Nucleus accumbens (tissue), 56 donors: Measurements from ENCODE around the gene AUTS2.
"Not testable (repeated sequence)": the region's sequence is repeated elsewhere in the genome, so short reads cannot be mapped to it uniquely, and the experiment has no call there.

Experiments used
- DNase-seq, 56 donors: peaks; one replicate each; lab custom pipeline; 2025; lab: John Stamatoyannopoulos, UW

The AUTS2 gene

DNA sequence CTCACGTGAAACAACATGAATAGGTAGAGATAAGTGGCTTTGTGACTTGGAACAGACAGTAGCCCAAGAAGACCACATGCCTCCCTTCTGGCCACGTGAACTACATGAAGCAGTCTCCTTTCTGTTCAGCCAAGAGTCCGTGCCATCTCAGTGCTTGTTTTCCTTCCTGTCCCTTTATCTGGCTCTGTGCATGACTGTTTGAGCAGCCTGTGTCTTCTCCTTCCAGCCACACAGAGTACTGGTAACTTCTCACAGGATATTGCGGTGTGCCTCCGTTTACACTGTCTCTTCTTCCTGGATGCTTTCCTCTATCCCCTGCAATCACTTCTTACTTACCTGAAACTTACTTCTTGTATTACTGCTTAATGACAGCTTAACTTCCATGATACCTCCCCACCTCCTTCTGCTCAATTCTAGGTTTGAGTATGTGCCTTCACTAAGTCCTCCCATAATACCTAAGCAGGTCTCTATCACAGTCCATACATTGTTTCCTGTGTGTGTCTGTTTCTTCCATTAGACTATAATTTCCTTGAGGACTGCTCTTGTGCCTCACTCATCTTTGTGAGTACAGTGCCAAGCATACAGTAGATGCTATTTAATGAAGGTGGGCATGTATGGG lies 748.7 kb downstream of the AUTS2 start:
- DNase-seq, result no peak

DNA sequence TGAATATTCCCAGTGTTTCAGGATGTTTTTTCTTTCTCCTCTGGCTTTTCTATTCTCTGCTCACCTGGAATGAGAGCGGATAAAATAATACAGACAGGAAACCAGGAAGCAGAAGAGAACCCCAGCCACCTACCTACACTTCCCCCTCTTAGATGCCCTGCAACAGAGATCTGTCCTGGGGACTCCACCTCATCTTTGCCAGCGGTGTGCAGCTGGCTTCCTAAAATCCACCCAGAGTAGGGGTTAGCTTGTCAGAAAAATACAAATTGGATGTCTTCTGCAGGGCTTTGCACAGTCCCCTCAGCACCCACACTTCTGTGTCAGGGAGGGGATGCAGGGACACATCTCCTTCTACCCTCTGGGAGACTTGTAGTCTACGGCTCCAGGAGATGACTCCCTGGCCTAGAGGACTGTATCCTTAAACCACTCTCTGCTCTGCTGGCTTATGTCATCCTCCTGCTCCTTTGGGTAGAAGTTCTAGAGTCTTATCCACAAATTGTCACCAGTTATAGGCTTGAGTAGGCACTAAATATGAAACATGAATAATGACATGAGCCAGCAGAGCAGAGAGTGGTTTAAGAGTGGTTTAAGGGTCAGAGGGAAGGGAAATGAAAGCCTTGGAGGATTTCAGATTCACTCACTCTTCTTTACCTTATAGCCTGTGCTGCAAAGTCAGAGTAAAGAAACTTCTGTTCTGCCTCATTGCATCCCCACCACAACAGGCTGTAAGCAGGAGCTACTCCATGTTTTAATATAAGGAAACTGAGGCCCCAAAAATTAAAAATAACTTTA lies 749.4 kb downstream of the AUTS2 start:
- no peak for DNase-seq

DNA sequence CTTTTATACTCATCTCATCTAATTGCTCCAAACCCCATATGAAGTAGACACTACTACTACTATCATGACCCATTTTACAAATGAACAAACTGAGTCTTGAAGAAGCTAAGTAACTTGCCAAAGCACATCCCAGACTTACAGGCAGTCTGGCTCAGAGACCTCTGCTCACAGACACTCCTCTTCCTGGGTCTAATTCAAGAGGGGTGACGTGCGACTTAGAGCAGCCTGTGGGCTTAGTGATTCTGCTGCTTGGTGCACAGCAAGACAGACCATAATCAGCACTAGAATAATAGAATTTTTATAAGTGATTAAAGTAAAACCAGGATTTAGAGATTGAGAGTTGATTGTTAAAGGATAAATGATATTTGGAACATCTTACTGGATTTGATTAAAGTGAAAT lies 750.8 kb downstream of the AUTS2 start:
- DNase-seq, result no peak

DNA sequence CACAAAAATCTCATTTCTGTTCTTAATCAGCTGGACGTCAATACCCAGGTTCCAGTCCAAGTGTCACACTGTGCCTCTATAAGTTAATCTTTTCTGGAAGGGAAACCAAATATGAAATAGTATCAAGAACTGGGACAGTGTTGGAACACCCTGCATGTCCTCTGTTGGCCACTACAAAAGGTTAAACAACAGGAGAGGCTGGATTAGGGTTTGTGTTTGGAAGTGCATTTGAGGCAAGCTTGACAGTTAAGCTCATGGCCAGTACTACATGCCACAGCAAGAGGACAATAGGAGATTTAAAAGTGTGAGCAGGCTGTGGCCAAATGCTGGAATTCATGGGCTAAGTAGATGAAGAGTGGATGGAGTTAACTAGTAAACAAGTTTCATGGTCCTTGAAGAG lies 751.5 kb downstream of the AUTS2 start:
- DNase-seq, result no peak

DNA sequence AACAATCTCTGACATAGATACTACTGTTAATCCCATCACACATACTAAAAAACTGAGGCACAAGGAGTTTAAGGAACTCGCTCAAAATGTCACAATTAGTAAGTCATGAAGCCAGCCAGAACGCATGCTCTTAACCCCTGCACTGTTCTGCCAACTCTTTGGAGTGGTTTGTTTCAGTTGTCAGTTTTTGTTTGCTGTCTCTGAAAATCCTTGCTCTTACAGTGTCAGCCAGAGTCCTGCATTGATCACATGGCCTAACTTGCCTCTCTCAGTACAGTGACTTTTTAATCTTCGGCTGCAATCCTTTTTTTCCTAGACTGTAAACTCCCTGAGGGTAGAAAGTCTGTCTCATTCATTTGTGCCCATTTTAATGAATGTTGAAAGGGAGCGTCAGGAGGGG lies 753.8 kb downstream of the AUTS2 start:
- DNase-seq, result no peak

DNA sequence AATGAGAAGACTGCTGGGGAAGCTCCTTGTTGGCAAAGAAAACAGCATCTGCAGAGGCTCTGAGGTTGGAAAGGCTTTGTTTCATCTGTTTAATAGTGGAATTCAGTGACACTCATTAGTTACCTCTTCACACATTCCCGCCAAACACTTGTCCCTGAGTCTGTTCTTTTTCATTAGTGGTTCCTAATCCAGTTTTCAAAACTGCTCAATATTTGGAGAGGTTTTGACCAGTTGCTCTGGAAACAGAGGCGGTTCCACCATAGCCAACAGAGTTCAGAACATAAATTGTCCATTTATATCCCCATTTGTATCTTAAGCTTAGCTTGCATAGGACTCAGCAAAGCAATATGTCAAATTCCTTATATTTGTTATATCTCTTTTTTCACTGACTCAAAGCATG lies 754.6 kb downstream of the AUTS2 start:
- DNase-seq, result no peak

DNA sequence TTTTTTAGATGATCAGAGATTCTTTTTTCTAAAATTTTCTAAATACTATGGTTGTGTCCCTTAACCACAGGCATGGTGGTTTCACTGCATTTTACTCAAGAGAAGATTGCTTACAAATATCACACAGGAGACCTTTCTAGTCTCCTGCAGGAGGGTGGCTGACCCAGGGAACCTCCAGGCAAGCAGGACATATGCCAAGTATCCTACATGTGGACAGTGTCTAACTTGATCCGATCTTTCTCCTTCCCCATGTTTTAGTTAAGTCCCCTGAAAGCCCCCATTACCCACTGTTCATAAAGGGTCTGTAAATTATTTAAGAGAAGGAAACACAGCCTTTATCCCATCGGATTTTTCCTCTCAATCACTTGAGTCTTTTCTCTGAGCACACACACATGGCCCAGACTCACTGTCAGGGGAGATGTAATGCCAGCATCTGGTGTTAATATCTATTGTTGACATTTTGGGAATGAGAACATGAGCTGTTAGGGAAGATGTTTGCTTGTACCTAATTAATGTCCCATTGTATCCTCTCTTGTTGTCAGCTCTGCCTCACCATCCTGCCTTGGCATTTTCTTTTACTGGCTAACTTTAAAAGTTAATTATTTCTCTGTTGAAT lies 755.2 kb downstream of the AUTS2 start:
- DNase-seq, result no peak

DNA sequence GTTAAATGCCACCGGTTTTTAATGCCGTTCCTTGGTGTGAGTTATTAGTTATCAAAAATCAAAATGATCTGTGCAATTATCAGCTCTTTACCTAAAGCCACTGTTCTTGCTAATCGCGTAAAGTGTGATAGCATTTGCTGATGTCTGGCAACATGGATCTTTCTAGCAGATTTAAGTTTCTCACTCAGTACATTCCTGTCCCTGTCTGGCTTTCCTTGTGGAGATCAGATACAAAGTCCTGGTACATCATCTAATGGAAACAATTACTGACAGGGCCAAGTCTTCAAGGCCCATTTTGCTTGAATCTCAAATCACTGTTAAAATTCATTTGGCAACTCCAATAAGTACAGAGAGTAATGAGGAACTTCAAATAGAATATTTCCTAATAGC lies 755.7 kb downstream of the AUTS2 start:
- no peak for DNase-seq

DNA sequence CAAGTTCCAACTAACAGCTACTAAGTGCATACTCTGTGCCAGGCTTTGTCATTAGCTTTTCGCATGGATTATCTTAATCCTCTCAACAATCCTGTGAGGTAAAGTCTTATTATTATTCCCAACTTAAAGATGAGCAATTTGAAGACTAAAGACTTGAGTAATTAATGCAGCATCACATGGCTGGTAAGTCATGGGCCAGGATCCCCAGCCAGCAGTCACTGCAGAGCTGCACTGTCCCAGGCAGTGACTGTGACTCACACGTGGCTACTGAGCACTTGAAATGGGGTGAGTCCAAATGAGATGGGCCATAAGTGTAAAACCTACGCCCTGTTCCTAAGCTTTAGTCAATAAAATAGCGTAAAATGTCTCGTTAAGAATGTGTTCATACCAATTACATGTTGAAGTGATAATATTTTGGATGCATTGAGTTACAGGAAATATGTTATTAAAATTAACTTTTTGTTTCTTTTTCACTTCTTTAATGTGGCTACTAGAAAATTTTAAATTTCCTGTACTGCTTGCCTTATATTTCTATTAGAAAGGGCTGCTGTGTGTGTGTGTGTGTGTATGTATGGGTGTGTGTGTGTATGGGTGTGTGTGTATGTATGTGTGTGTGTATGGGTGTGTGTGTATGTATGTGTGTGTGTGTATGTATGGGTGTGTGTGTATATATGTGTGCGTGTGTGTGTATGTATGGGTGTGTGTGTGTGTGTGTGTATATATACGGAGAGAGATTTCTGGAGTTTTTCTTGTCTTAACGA lies 756.3 kb downstream of the AUTS2 start:
- DNase-seq, result peak in 1 of 56 donors; percentile 37

DNA sequence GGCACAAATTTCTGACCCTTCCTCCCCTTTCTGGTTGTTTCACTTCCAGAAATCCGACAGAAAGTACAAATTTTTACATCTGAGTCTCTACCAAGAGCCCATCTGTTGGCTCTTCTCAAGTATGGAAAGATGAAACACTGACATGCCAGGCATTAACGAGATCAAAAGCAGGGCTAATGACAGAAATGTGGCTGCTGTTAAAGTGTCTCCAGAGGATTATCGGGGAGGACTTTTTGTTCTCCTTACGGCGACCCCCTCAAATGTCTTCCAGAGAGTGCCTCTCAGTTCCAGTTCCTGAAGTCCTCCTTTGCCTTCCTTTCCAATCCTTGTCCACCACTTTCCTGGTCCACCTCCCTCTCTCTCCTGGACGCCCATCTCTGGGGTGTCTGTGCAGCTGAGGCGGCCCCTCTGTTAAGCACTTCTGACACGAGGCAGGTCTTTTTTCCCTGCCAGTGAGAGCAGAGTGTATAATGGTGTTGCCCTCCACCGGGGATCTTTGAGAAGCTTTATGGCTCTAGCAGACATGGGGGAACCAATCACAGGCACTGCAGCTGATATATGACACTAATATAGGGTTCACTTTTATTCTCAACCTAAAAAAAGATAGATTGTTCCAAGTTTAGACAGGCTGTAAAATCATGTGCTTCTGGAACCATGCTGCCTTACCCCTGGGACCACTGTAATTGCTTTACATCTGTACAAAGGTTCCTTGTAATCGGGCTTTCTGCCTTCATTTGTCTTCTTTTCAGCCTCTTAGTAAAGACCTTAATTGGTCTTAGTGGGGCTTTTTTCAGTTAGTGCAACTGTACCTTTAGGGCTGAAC lies 757.1 kb downstream of the AUTS2 start:
- DNase-seq, result no peak

DNA sequence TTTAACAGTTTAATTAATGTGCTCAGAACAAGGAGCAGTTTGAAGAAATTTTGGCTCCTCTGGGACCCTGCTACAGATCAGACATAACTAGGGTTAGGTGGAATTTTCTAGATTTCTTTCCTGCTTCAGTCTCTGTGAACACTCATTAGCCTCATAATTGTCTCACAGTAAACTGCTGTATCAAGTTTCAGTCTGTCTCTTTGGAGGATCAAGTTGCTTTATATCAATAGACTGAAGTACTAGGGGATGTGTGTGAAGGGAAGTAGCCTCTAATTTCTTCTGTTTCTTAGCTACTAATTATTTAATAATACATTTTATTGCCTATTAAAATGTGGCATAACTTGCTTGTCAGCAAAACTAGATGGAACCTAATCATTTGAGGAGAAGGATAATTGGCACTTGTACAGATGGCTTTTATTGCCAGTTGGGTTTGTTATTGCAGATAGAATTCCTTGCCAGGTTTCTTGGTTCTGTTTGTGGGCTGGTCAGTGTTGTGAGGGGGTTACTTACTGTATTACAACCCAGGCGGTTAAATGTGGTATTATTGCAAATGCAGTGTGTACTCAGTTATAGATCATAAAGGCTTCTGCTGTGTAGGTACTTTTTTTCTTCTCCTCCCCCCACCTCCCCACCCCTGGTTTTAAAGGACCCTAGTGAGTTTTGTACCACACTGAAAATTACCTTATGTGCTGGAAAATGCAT lies 758.0 kb downstream of the AUTS2 start:
- DNase-seq, result no peak

DNA sequence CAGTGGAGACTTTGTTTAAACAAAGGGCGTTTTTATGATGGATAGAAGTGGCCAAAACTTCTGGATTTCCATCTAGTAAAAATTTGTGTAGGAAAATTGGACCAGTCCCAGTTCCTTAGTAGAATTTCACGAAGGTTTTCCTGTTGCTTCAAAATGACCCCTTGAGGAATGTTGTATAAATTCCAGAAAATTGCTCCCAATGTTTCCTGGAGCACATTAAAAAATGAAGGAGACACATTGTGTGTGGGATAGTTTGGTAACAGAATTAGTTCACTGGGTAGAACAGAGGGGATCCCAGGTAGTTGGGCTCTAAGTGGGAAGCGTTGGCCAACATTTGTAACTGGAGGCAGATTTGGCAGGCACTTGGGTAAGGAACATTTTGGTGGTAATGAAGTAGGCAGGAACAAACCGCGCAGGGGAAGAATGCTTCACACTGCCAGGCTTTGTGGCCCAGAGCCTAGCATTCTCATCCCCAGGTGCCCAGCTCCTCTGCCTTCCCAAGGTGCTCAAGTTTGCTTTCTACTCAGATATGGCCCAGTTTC lies 758.6 kb downstream of the AUTS2 start:
- DNase-seq, result no peak

DNA sequence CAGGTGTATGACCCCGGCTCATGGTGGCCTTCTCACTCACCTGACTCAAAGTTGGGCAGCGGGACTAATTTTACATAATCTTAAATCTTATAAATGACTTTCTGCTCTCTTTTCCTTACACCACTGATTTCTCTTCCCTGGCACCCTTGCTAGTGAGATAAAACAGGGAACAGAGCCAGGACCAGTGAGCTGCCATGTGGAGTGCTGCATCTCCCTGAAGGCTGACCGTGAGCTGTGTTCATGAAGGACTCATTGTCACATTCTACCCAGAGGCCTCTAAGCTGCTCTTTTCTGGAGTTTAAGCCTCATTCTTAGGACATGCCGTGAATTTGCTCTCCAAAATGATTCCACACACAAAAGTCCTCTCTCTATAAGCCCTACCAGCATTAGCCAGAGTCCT lies 762.3 kb downstream of the AUTS2 start:
- DNase-seq, result peak in 2 of 56 donors; percentile 2 to 14

DNA sequence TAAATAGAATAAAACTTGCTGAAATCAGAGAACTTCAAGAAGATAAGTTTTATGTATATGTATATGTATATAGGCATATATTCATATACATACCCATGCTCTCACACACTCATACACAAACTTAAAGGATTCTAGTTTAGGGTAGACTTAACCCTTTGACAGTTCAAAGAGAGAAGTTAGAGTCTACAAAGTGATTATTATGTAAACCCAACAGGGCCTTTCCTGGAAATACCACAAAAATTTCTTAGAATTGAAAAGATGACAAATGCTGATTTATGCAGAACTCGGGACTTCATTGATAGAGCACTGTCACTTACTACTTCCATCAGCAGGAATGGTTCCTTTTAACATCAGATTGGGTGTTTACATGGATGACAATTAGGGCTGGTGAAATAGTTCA lies 763.5 kb downstream of the AUTS2 start:
- no peak for DNase-seq

DNA sequence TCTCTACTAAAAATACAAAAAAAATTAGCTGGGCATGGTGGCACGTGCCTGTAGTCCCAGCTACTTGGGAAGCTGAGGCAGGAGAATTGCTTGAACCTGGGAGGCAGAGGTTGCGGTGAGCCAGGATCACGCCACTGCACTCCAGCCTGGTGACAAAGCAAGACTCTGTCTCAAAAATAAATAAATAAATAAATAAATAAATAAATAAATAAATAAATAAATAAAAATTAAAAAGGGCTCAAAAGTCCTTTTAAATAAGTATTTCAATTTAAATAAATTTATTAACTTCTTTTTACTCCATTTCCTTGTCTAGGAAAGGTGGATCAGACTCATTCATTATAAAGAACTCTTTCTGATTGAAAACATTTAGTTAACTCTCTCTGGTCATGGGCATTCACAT lies 766.1 kb downstream of the AUTS2 start:
- DNase-seq, result not testable (repeated sequence)

DNA sequence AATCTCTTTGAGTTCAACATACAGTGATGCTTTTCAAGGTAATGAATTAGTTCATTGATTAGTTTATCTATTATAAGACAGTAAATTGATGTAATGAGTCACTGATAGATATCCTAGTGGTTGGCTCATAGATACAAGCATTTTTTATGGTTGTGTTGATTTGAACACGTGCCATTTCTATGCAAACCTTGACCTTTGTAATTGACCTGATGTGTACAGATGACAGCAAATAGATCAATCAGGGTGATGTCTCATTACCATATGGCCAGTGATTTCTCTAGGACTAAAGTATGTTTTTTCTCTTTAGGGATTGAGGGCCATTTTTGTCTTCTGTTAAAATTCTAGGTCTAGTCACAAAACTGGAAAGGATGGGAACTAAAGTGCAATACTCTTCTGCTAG lies 773.4 kb downstream of the AUTS2 start:
- no peak for DNase-seq

DNA sequence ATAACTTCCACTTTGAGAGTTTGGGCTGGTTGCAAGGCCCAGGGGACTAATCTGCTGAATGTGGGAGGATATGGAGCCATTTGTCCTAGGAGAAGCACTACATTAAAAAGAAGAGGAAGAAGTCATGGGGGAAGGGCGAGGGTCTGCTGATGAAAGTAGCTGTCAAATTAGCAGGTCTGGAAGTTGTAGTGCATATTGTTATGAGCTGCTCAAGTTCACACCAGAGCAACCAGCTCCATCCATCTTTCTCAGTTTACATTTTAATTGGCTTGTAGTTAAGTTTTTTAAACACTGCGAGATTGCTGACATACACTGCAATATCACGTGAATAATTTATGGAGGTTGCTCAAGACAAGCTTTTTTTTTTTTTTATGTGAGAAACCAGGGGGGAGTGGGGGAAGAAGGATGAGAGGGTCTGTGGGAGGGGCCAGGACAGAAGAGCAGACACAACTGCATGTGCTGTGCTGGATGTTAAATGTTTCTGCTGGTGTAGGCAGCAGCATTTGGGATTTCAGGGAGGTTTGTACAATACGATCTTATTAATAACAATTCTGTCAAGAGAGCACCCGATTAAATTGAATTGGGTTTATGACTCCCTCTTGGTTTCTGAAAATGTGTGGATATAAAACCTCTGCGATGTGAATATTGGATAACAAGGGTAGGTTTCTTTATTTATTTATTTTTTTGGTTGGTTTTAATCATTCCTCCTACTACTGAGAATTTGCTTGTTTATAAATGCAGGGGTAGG lies 774.7 kb downstream of the AUTS2 start:
- DNase-seq, result no peak

DNA sequence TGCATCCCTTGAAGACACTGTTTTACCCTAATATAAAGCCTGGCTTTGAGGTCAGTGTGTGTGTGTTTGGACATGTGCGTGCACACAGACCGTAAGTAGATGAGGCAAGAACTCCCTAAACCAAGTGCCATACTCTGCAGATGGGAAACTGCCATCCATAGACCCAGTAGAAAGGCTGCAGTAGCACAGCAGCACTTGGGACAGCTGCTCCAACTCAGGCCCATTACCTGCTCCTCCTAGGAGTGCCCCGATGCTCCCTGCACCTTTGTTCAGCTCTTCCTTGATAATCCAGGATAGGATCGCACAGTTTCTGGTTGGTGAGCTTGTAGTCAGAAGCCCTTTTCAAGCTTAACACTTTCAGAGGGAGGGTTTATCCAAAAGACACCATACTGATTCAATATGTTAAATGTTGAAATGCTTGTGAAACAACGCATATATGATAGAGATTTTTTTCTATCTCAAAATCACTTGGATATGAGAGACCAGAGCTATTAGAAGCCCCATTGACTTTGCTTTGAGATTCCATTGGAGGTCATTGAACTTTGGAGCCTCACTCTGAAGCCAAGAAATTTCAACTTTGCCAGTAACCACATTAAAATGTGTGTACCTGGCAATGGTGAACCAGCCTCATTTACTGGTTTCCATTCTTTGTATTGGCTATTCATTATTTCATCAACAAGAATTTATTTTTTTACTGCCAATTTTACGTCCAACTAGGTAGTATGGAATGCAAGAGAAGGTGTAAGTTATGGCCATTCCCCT lies 776.7 kb downstream of the AUTS2 start:
- no peak for DNase-seq
